A673 (cell line): ENCODE data around the gene TCF7.

Experiments
- CTCF ChIP-seq: fragments of 300-800, 200-600 bp; sonication (generic); conservative IDR thresholded peaks from 2 replicates; pipeline ENCODE4 v1.5.1; 2017; ENCODE audit warnings: low read depth, mild to moderate bottlenecking, antibody characterized with exemption, low read length, moderate library complexity, mixed read lengths
- EZH2 ChIP-seq: fragments of 200-600 bp; sonication (generic); IDR thresholded peaks from 2 replicates; pipeline ENCODE4 v1.6.1; 2017; ENCODE audit warnings: borderline replicate concordance, low read depth, mild to moderate bottlenecking, mixed read lengths, antibody characterized with exemption, low read length; ENCODE audit not compliant: poor library complexity, severe bottlenecking

- TF ChIP-seq CTCF (peak; percentile 86), EZH2 (no peak)
Measured at GRCh38 chr5:134184155-134185135, 70.0 kb downstream of the TCF7 start.
